Omental fat pad (tissue), 4 donors: Measurements from ENCODE around the gene RNASEH2B. TPM values are rescaled to one million over a fixed set of nuclear protein-coding genes. Genes with fewer than 3 reads are reported as not detected.
A peak's percentile ranks its signal among the peaks of the same experiment; 100 is the strongest.

Source experiments
- ATAC-seq: fragments of 150-250 bp; one replicate; pipeline ENCODE4 v1.9.1; 2016; ENCODE audit warnings: mild to moderate bottlenecking, moderate library complexity; ENCODE audit not compliant: low FRiP score
- DNase-seq: peaks from one replicate; pipeline ENCODE4 v3.0.0-alpha.2; 2019; ENCODE audit warnings: low spot score
- CTCF ChIP-seq, 3 donors: fragments of 450-650 bp; IDR thresholded peaks; one replicate each; pipeline ENCODE4 v1.5.1; 2016 to 2017; ENCODE audit warnings: antibody characterized with exemption in 3 of 3, mild to moderate bottlenecking in 3 of 3, moderate library complexity in 2 of 3
- total RNA-seq, 4 donors: library from RNA; depleted of rRNA; stranded (reverse); fragments of >200 nt; gene quantifications; one replicate each; pipeline ENCODE4 v1.1.0, GENCODE V29; 2016

RNASEH2B gene
- 10 to 100 TPM; 25.2 to 50.3 (median 33.2) TPM for total RNA-seq

- no peak for TF ChIP-seq CTCF (IDR thresholded peaks at IDR 0.05)
- peak; percentile 79 for ATAC-seq
- no peak for DNase-seq
Observed at GRCh38 chr13:50909605-50910484, at the start of gene RNASEH2B. TSS of gene RNASEH2B (plus strand) at chr13:50909791. CDS start at chr13:50910077, 286 bp downstream.

GRCh38 chr13:50864492-50864891, 45.1 kb upstream of the RNASEH2B start:
- ATAC-seq: no peak
- TF ChIP-seq CTCF (IDR thresholded peaks at IDR 0.05): no peak
- no peak for DNase-seq

- DNase-seq (no peak), ATAC-seq (no peak)
- no peak for TF ChIP-seq CTCF (IDR thresholded peaks at IDR 0.05)
Observed at GRCh38 chr13:50866817-50867636, 42.6 kb upstream of the RNASEH2B start.

- ATAC-seq (no peak), DNase-seq (no peak)
- no peak for TF ChIP-seq CTCF (IDR thresholded peaks at IDR 0.05)
Observed at GRCh38 chr13:50867637-50867945, 42.0 kb upstream of the RNASEH2B start.

- DNase-seq (no peak), ATAC-seq (no peak)
- no peak for TF ChIP-seq CTCF (IDR thresholded peaks at IDR 0.05)
Observed at GRCh38 chr13:50871405-50871804, 38.2 kb upstream of the RNASEH2B start.

GRCh38 chr13:50873467-50873866, 36.1 kb upstream of the RNASEH2B start:
- DNase-seq: no peak

More at GRCh38 chr13:50873467-50873866, 36.1 kb upstream of the RNASEH2B start:
- TF ChIP-seq CTCF (IDR thresholded peaks at IDR 0.05): no peak
- no peak for ATAC-seq
